HG03575 (cell line): Measurements from ENCODE around the gene FAM174B.

Experiments
- ATAC-seq: cut with Tn5 transposase; IDR thresholded peaks from one replicate; pipeline ENCODE4 v1.9.1; 2021; ENCODE audit not compliant: unreplicated experiment, insufficient number of reproducible peaks, low FRiP score; ENCODE audit errors: extremely low read depth

FAM174B gene

DNA sequence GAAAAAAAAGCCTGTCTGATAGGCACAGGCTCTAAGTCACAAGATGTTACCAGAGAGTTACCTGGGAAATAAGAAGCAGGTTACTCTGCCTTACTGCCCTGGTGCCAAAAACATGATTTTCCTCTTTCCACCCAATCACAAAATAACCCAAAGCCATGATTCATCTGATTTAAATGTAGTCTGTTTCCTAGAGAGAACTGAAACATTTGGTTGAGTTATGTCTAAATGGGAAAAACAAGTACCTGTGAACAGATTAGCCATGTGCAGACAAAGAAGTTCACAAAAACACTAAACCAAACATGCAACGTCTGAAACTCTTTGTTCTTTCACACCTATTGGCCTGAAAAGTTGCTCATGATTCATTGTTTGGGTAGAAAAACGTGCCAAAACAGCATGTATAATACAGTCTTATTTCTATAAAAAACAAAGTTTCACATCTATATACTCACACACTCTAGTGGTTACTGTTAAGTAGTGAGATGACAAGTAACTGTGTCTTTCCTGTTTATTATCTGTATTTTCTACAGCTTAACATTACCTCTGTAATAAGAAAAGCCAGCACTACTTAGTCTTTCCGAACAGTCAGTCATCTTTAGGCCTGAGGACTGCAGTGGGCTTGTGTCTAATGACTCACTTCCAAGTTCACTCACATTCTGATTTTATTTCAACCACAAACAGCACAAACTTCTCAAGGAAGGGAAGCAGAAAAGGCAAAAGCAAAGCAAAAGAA lies 30.2 kb downstream of the FAM174B start:
- ATAC-seq = peak; percentile 82

DNA sequence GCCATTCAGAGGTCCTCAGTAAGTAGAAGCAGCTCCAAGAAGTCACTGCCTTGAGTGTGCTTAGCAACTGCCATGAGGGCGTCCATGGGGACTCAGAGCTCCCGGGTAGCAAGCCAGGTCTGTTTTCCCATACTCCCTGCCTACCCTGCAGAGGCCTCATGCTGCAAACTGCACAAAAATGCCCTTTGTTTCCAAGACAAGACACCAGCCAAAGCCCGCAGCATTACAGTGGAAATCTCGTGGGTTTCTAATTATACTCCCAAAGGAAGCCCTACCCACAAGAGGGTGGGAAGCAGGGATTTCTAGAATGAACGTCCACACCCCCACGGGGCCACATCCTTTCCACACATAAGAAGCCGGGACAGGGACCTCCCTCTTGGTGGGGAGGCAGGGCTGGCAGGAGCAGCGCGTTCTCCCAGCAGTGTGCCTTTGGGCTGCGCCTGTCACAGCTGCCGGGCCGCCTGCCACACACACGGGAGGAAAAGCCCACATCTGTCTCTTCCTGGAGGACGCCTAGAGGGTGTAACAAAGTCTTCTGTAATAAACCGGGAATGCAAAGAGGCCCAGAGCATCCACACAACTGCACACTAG lies 31.1 kb downstream of the FAM174B start:
- ATAC-seq = no peak

DNA sequence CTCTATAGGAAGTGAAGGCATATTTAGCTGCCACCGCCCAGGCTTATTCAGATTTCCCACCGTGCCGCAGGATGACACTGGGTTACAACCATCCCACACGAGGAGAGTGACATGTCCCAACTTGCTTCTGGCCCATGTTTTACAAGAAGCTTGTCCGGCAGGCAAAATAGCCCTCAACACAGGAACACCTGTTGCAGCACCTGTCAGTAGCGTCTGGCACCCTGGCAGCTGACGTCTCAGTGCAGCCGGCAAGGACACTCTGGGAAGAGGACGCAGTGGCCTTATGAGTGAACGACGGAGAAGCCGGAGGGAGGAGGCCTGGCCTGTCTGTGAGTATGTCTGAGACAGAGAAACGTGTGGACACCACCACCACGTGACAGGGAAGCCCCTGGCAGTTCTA lies 32.1 kb downstream of the FAM174B start:
- no peak for ATAC-seq

DNA sequence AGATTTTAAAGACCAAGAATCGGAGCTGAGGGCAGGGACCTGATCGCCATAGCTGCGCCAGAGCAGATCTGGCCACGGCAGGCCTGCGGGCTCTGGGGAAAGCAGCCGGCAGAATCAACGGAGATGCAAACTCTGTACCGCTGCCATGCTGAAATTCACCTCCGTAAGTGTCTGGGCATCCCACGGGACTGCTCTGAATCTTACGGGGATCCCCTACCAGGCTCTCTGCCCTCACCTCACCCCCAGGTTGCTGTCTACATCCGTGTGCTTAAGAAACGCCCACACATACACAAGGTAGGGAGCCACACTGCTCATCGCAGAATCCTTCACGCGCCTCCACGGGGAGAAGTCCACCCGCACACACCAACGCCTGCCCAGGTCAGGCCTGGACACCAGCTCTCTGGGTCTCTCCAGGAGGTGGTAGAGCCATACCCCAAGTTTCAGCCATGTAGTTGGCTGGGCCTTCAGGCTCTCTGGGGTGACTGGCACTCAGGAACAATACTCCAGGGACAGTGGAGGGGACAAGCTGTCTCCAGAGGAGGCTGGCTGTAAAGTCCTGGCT lies 33.5 kb downstream of the FAM174B start:
- ATAC-seq = no peak

DNA sequence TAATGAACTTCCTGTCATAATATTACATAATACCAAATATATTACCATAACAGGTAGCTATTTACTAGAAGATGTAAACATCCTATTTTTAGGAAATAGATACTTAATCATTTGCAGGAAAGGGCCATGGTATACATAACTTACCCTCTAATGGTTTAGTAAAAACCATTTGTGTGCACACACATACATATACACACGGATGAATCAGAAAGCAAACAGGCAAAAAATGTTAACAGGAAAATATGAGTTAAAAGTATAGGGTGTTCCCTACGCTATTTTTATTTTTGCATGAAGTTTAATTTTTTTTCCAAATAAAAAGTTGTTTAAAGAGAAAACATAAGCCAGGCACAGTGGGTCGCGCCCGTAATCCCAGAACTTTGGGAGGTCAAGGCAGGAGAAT lies 34.6 kb downstream of the FAM174B start:
- no peak for ATAC-seq

DNA sequence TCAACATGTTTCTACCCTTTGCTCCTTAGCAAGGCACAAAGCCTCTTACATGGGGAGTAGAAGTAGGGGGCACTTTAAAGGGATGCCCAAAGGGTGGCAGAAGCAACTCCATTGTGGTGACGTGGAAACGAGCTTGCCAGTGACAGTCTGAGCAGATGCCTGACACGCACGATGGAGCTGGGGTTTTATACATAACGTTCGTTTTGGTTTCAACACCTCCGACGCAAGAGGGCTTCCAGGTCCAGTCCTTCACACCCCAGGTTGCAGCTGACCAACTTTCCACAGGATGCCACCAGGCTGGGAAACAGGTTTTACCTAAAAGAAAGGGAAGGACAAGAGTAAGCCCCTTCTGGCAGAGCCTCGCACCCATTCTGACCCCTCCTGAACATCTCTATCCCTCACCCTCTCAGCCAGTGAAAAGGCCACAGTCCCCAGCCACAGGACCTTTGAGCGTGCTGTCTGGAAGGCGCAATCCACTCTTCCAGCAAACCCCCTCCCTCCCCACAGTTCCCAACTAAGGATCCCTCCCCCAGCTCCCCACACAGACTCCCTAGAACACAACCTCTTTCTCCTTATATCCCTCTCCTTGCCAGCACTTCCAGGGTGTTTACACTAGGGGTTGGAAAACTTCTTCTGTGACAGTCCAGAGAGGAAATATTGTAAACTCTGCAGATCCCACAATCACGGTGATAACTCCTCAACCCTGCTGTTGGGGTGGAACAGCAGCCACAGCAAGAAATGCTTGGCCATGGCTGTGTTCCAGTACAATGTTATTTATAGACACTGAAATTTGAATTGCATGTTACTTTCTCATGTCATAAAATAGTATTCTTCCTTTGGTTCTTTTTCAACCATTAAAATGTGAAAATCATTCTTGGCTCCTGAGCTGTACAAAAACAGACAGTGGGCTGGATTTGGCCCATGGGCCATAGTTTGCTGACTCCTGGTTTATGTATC lies 36.2 kb downstream of the FAM174B start:
- ATAC-seq = no peak

DNA sequence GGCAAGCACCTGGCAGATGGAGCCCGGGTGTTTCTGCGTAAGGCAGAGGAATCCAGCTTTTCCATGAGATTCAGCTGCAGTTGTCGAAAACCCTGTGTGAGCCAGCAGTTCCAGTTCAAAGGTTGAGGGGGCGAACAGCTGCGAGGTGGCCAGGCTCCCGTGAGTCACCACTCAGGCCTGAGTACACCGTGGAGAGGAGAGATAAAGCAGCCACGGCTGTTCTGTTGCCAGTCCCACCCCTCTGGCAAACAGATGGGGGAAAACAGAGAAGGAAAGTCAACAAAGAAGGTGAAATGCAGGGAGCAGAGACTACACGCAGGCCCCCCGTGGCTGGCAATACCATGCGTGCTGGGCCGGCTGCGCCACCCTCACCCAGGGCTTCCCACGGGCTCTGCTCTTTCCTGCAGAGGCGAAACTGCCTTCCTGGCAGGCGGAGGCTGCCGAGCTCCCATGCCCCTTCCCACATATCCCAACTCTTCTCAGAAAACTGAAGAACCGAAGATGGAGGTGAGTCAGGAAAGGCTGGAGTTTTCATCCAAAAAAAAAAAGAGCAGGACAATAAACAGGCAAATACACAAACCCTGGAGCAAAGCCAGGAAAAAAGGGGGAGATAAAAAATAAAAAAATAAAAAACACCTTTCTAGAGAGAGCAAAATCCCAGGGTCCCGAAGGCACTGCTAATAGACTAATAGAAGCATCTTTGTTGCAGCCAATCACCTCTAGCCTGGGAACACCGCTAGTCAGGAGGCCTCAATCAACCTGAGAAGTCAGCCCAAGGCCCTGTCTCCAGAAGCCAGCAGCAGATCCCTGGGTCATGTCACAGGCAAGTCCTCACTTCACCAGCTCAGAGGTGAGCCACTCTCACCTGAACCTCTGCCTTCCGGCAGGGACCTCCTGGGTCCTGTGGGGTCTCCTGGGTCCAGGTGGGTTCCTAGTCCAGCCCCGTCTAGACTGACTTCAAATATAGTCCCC lies 37.7 kb downstream of the FAM174B start:
- ATAC-seq = no peak

DNA sequence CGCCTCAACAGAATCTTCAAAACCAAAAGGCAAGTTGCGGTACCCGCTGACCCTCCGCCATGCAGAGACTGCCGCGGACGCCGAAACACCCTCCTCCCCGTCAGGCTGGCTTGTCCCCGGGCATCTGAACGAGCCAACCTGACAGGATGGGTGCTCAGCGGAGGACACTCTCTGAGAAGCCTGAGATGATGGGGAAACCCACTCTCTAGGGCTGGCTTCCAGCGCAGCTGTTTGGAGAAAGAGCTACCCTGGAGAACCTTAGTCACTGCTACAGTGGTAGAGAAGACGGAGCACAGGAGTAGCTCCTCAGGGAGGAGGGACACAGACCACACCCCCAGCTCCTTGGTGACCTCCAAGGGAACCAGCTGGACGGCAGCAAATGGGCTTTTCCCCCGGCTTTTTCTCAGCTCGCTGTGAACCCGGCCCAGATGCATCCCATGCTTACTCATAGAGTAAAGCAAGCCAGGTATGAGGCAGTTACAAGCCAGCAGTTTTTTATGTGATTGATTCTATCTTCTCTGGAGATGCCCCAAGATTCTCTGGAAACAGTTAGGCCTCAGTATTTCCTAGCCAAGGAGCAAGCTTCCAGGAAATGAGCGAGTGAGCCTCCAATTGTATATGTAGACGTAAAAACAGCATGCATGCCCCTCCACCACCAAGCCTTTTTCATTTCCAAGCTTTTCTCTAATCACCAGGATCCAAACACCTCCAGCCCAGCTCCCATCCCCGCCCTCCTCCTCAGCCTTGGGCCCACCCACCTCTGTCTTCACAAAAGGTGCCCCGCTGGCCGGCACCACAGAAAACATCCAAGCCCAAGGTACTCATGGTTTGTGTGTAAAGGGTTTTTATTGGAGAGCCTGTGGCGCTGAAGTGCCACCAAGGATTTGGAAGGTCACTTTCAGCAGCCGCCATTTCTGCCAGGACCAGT lies 38.7 kb downstream of the FAM174B start:
- no peak for ATAC-seq

DNA sequence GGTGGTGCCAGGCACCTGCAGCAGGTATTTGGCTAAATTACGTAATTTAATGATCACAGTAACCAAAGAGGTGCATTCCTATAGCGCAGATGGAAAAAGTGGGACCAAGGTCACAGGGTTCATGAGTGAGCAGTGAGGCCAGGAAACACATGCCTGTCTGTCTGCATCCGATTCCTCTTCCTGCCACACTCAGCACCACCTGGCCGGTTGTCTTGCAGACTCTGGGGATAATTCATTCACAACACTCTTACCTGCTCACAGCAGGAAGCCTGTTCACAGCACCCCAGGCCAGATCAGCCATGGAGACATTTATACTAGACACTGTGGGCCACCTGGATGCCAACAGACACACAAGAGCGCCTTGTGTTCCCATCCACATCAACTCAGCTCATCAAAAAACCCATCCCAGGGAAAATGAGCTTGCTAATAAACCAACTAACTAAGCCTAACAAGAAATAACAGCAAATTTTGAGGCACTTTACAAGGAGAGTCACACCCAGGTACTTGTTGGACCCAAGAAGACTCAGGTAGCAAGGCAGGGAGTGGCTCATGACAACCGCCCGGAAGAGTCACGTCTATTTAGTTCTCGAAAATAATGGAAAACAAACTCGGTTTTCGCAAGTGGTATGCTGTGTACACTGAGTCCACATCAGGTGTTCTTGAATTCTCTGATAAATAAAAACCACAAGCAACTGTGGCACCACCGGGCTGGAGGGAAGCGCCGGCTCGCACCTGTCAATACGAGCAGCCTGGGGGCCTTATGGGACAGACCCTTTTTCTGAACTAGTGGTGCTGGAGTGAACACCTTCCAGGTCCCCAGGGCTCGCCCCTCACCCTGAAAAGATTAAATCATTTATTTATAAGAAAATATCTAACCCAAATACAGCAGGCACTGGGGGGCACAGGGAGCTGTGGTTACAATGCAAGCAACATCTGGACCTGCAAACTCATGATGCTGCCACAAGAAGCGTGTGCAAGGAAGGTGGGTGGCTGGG lies 40.5 kb downstream of the FAM174B start:
- ATAC-seq = no peak

DNA sequence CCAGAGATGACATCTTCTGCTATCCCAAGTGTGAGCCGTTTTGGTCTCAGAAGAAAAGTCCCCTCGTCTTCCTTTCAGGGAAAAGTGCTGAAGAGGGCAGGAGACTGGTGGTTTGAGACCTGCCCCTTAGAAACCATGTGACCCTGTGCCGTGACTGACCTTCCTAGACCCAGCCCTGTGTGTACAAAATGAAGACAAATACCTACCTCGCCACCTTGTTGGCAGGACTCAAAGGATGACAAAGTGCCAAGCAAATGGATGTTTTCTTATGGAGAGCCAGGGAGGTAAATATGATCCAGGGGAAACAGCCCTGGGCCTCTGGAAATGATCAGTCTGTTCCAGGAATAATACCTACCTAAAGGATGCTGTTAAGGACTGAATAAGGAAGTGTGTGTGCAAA lies 41.3 kb downstream of the FAM174B start:
- no peak for ATAC-seq

DNA sequence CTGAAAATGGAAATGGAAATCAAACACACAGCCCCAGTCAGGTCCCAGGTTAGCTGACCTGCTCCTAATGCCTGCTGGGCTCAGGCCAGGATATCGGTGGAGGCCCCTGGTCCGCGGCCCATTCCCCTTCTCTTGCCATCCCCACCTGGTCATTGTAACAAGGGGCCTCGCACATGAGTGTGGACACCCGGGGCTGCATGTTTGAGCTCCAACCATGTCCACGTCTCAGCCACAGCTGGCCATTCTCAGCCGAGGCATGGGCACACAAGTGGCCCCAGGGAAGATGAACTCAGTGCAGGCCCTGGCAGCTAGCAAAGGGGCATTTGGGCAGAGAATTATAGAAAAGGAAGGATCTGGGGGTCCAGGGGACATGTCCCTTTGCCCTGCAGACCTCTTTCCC lies 41.7 kb downstream of the FAM174B start:
- ATAC-seq = no peak

DNA sequence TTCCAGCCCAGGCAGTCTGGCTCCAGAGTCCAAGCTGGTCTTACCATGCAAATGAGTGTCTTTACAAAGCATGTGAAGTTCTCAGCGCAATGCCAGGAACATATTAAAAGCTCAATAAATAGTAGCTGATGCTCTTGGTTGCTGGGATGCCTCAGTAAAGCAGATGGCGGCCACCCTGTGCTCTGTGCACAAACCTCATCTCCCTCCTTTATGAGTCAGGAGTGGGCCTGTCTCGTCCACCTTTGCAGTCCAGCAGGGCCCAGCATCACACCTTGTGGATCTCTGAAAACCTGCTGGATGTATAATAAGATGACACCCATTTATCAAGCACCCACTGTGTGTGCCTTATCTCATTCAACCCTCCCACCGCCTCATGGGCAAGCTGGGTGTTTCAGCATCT lies 42.7 kb downstream of the FAM174B start:
- ATAC-seq = no peak

DNA sequence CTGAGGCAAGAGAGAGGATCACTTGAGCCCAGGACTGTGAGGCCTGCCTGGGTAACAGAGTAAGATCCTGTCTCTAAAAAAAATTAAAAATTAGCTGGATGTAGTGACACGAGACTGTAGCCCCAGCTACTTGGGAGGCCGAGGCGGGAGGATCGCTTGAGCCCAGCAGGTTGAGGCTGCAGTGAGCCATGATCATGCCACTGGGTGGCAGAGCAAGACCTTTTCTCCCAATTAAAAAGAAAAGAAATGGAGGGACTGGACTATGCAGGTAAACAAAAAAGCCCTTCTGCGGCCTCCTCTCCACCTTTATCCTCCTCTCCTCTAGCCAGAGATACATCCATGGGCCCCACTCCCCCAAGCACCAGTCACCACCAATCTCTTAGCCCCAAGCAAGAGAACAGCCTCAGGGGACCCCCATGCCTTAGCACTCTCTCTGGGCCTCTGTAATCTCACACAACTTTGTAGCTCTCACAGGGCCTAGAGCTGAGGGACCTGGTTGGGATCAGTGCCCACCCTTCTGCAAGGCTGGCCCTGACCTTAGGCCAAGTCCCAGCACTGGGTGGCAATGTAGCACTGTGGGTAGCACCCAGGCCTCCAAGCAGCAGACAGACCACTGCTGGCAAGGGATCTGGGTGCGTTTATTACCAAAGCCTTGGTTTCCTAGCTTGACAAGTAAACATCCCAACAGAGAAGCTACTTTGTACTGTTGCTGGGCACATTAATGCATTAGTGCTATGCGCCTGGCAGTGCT lies 43.4 kb downstream of the FAM174B start:
- no peak for ATAC-seq

DNA sequence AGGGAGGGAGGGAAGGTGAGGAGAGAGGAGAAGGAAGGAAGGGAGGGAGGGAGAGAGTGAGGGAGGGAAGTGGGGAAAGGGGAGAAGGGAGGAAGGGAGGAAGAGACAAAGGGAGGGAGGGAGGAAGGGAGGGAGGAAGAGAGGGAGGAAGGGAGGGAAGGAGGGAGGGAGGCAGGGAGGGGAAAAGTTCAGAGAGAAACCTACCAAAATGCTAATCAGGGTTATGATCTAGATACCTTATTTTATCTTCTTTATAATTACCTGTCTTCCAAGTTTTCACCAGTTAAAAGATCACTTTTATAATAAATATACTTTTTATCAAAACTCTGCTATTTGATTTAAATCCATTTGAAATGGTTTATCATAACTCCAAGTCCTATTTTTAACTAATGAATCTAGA lies 44.4 kb downstream of the FAM174B start:
- no peak for ATAC-seq

DNA sequence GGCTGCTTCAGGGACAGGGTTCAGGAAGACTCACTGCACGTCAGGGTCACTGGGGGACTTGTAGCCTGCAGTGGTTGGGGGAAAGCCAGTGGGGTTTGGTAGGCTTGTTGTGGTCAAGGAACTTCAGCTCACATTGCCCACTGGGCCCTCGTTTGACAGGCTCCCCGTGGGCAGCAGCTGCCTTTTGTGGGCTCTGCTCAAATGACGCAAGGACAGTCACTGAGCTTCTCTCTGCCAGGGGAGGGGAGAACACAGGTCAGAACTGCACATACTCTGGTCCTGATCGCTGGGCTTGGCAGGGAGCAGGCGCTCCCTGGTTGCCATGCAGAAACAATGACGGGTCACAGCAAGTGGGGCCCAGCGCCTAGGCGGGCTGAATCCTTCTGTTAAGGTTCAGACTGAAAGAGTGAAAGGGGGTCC lies 45.5 kb downstream of the FAM174B start:
- ATAC-seq = no peak
